Heart left ventricle (tissue), 13 donors: ENCODE measurements around the gene XYLT1.

Source experiments
- CTCF ChIP-seq, 12 donors: fragments of 200-600 bp; sonication (generic) in 4 of 12; IDR thresholded peaks; one replicate each; pipeline versions ENCODE4 v1.5.0 to v1.8.0; 2018 to 2022; ENCODE audit warnings: antibody characterized with exemption in 12 of 12, mild to moderate bottlenecking in 5 of 12
- POLR2A ChIP-seq, 2 donors: fragments of 450-650 bp; IDR thresholded peaks; one replicate each; pipeline ENCODE4 v1.6.1; 2017; ENCODE audit warnings: antibody characterized with exemption in 2 of 2, mild to moderate bottlenecking in 2 of 2, moderate library complexity in 2 of 2
- donor health status: ischemic (EF 13 %, LVEDD 7.1; RV severe dilation, severe dysfunction).
- donor health status: DM: no; HTN: yes; CAD: no.
- donor health status: DM: no; HTN: no; CAD: no.
- donor health status: ischemic (EF 25% LVEDD 6.9; RV normal size, moderate dysfunction).
- donor health status: ischemic (EF 25% LVEDD 5.7; RV mildly dilated, moderate dysfunction).
- donor health status: ischemic (EF 35%, LVEDD 5.7; RV mildly dilated, moderate dysfunction).
- donor health status: nonischemic (EF 11% LVEDD 7.7; RV severe dilation, severe dysfunction).
- donor health status: DM: yes; HTN: yes; CAD: no.
- donor health status: PGD.
- donor health status: ischemic (EF 29% LVEDD 5.4; RV normal size, mild dysfunction).
- donor health status: nonischemic (EF 23%, LVEDD 6.1; RV moderate dilation, normal function).

GRCh38 chr16:17143546-17144419 lies 327.0 kb downstream of the XYLT1 start:
- TF ChIP-seq CTCF (IDR thresholded peaks at IDR 0.05) (no peak), POLR2A (IDR thresholded peaks at IDR 0.05) (no peak)
